RWPE1 (cell line): ENCODE results near the gene IFT52.

Source experiments
- CTCF ChIA-PET: fragments of 350-600 bp; sonication (Branson Sonifier 250); formaldehyde crosslinking; extraction: SDS; loops from one replicate; lab custom pipeline; 2021; lab: Yijun Ruan, JAX
- POLR2A ChIA-PET: fragments of 400-600 bp; formaldehyde crosslinking; extraction: SDS; loops from one replicate; lab custom pipeline; 2020; ENCODE audit warnings: antibody characterized with exemption; ENCODE audit not compliant: low non-redundant PET; lab: Yijun Ruan, JAX
- DNase-seq: peaks from one replicate; pipeline ENCODE4 v3.0.0; 2012; ENCODE audit warnings: low spot score
- H3K27ac ChIP-seq: fragments of 450-650 bp; 2 replicates; pipeline ENCODE4 v1.5.1; 2017
- CTCF ChIP-seq: fragments of 450-650 bp; conservative IDR thresholded peaks from 2 replicates; pipeline ENCODE4 v1.5.1; 2017; ENCODE audit warnings: low read depth, mild to moderate bottlenecking

Gene IFT52

GRCh38 chr20:43676368-43676767 lies 85.6 kb downstream of the IFT52 start:
- TF ChIP-seq CTCF, result no peak

GRCh38 chr20:43680981-43681380 lies 90.2 kb downstream of the IFT52 start:
- CTCF ChIA-PET, result interaction anchor here (0.7 to 2.5 kb wide), 4 partner anchors 8 to 607 kb away, joined by 3 to 9 read pairs (median 3); no protein-coding TSS in a partner anchor
- H3K27ac ChIP-seq, result no peak overlapping the region
- DNase-seq, result no peak
- POLR2A ChIA-PET, result no interaction called here
- no peak for TF ChIP-seq CTCF

More at GRCh38 chr20:43676368-43676767, 85.6 kb downstream of the IFT52 start:
- ChIA-PET CTCF (no interaction called here), POLR2A (no interaction called here)
- H3K27ac ChIP-seq, result no peak overlapping the region
- no peak for DNase-seq

GRCh38 chr20:43681468-43681942 lies 90.8 kb downstream of the IFT52 start:
- TF ChIP-seq CTCF, result no peak
- CTCF ChIA-PET, result interaction anchor here (0.8 to 2.5 kb wide), 3 partner anchors 9 to 230 kb away, joined by 3 to 9 read pairs (median 3); no protein-coding TSS in a partner anchor
- no peak for DNase-seq
- H3K27ac ChIP-seq, result no peak overlapping the region
- POLR2A ChIA-PET, result no interaction called here

DNA sequence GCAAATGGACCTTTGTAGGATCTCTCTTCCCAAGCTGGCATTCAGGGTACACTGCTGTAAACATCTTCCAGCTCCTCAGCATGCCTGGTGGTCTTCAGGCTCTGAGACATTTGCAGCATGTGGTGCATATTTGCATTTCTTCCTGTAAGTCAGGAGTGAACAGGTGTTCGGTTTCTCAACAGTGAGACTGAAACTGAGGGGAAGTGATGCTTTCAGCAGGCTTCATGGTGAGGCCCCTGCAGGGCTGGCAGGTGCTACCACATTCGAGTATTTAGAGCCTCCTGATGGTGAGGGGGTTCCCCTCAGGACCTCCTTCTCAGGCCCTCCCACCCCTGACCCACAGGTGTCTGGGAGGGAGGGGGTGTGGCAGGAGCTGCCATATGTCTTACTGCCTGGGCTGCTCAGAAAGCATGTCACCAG lies 91.3 kb downstream of the IFT52 start:
- CTCF ChIA-PET, result interaction anchor here (2.5 kb wide), 1 partner anchor 11 kb away, joined by 9 read pairs; no protein-coding TSS in a partner anchor
- H3K27ac ChIP-seq, result no peak overlapping the region
- no peak for DNase-seq

GRCh38 chr20:43682446-43682845 lies 91.7 kb downstream of the IFT52 start:
- H3K27ac ChIP-seq, result no peak overlapping the region
- CTCF ChIA-PET, result no interaction called here
- TF ChIP-seq CTCF, result no peak
- POLR2A ChIA-PET, result no interaction called here
- DNase-seq, result no peak

More for the DNA sequence above, 91.3 kb downstream of the IFT52 start:
- POLR2A ChIA-PET, result no interaction called here
- TF ChIP-seq CTCF, result no peak

- CTCF ChIA-PET, result interaction anchor here (0.6 kb wide), 1 partner anchor 397 kb away, joined by 4 read pairs; no protein-coding TSS in a partner anchor
- POLR2A ChIA-PET, result no interaction called here
- no peak for TF ChIP-seq CTCF
- H3K27ac ChIP-seq, result peak overlapping the region; percentile 5; the same call in 1 of the 2 replicates
- DNase-seq, result no peak
Measured at GRCh38 chr20:43686820-43687219, 96.1 kb downstream of the IFT52 start.
